Retinal pigment epithelial cell (primary cell): Measurements from ENCODE around the gene CARD16.
"Not testable (repeated sequence)": the region's sequence is repeated elsewhere in the genome, so short reads cannot be mapped to it uniquely, and the experiment has no call there.

Experiments
- DNase-seq: peaks from one replicate; pipeline ENCODE4 v3.0.0-alpha.2; 2010; ENCODE audit warnings: low read depth
- H3K4me3 ChIP-seq: 2 replicates; pipeline ENCODE4 v1.5.1; 2011; ENCODE audit warnings: mild to moderate bottlenecking, low read length, control low read depth, moderate library complexity
- CTCF ChIP-seq: conservative IDR thresholded peaks from 2 replicates; pipeline ENCODE4 v1.5.1; 2011; ENCODE audit warnings: low read depth, low read length, control low read depth, inconsistent platforms

The CARD16 gene

GRCh38 chr11:105042178-105042577, 3.0 kb downstream of the CARD16 start:
- DNase-seq = no peak
- H3K4me3 ChIP-seq = no peak overlapping the region
- TF ChIP-seq CTCF = no peak

- no peak for TF ChIP-seq CTCF
- no peak overlapping the region for H3K4me3 ChIP-seq
These were observed 4.4 kb downstream of the CARD16 start for GRCh38 chr11:105040703-105041102.

GRCh38 chr11:105034813-105035620, 10.1 kb downstream of the CARD16 start, which contains the start of gene CASP1:
Gene CASP1, minus strand, starts transcription at chr11:105035144. Its CDS starts 31 bp downstream, at chr11:105035113.
- no peak within 1 kb of the TSS for H3K4me3 ChIP-seq
- no peak for TF ChIP-seq CTCF
- DNase-seq = no peak

More at GRCh38 chr11:105040703-105041102, 4.4 kb downstream of the CARD16 start:
- DNase-seq = no peak

- not testable (repeated sequence) for H3K4me3 ChIP-seq
These were observed 10.7 kb downstream of the CARD16 start for GRCh38 chr11:105034388-105034787.

GRCh38 chr11:105033781-105034180, 11.4 kb downstream of the CARD16 start:
- TF ChIP-seq CTCF = no peak
- no peak for DNase-seq
- no peak overlapping the region for H3K4me3 ChIP-seq

More at GRCh38 chr11:105034388-105034787, 10.7 kb downstream of the CARD16 start:
- not testable (repeated sequence) for DNase-seq

GRCh38 chr11:105033343-105033742, 11.8 kb downstream of the CARD16 start:
- H3K4me3 ChIP-seq = no peak overlapping the region
- no peak for DNase-seq
- no peak for TF ChIP-seq CTCF

- DNase-seq = no peak
- H3K4me3 ChIP-seq = no peak overlapping the region
- no peak for TF ChIP-seq CTCF
These were observed 12.6 kb downstream of the CARD16 start for GRCh38 chr11:105032495-105032894.
